GM19328 (cell line): ENCODE measurements around the gene FAM50A.

Experiments
- ATAC-seq: cut with Tn5 transposase; IDR thresholded peaks from one replicate; pipeline ENCODE4 v1.9.1; 2021; ENCODE audit warnings: mild to moderate bottlenecking, moderate library complexity; ENCODE audit not compliant: unreplicated experiment

Gene FAM50A

DNA sequence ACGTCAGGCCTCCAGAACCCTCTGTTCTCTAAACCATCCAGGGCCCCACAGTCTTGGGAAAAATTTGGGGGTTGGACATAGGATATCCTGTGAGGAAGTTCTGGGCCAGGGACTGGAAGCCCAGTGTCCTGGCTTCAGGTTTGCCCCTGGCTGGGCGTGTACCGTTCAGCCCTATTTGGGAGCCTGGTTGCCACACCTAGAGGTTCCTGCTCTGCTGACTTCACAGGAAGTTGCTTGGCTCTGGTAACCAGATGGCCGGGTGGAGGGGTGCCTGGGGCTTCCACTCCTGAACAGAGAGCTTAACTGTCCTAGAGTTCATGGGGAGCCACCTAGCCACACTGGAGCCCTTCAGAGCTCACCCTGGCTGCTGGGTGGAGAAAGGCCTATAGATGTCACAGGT is 31.5 kb upstream of the FAM50A start:
- ATAC-seq: no peak

DNA sequence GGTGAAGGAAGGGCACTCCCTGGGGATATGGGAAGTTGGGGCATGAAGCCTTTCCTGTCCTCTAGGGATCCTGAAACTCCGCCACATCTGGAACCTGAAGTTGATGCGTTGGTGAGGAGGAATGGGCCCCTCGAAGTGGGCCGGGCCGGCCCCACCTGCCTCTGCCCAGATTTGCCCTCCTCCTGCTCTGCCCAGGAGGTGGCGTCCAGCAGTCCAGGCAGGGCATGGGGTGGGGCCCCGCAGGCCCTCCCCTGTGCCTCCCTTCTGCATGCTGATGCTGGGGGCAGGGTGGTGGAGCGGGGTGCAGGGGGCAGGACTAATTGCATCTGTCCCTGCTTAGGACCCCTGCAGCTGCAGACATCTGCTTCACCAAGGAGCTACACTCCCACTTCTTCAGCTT is 30.8 kb upstream of the FAM50A start:
- ATAC-seq: no peak

DNA sequence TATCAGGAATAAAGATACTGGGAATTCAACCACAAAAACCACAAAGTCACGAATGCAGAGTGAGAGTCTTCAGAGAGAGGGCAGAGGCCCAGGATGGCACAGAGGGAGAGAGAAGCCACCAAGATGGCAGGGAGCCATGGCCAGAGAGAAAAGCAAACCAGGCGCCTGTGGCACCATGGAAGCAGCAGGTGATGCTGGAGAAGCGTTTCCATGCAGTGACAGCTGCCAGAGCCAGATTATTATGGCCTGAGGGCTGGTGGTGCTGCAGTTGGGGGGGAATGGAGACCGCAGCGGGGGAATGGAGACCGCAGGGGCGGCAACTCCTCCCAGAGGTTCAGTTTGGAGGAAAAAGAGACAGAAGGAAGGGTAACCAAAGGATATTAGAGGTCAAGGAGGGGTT is 26.8 kb upstream of the FAM50A start:
- ATAC-seq: no peak

- ATAC-seq: no peak
Observed at GRCh38 chrX:154419189-154419588, 24.8 kb upstream of the FAM50A start.

DNA sequence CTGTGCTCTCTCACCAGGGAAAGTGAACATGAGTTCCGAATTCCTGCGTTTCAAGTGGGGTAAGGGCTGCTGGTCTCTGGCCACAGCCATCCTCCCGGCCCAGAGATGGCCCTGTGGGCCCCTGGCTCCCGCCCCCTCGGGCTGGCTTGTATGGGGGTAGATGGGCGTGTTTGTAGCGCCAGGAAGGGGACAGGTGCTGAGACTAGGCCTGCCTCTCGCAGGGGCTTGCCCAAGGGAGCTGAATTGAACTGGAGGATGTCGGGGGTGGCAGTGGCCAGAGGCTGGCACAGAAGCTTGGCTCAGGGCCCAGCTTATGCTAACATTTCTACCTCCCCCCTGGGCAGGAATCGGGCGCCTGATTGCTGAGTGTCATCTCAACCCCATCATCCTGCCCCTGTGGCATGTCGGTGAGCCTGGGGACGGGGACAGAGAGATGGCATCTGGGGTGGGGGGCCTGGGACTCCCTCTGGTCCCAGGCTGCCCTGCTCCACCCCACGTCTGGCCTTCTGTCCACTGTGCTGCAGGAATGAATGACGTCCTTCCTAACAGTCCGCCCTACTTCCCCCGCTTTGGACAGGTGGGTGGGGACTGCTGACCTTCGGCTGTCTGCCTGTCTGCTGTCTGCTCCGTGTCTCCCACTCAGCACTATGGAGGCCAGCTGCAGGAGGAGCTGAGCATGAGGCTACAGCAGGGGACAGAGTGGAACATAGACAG is 24.1 kb upstream of the FAM50A start:
- no peak for ATAC-seq

- ATAC-seq: no peak
Observed at GRCh38 chrX:154420402-154420756, 23.6 kb upstream of the FAM50A start.

DNA sequence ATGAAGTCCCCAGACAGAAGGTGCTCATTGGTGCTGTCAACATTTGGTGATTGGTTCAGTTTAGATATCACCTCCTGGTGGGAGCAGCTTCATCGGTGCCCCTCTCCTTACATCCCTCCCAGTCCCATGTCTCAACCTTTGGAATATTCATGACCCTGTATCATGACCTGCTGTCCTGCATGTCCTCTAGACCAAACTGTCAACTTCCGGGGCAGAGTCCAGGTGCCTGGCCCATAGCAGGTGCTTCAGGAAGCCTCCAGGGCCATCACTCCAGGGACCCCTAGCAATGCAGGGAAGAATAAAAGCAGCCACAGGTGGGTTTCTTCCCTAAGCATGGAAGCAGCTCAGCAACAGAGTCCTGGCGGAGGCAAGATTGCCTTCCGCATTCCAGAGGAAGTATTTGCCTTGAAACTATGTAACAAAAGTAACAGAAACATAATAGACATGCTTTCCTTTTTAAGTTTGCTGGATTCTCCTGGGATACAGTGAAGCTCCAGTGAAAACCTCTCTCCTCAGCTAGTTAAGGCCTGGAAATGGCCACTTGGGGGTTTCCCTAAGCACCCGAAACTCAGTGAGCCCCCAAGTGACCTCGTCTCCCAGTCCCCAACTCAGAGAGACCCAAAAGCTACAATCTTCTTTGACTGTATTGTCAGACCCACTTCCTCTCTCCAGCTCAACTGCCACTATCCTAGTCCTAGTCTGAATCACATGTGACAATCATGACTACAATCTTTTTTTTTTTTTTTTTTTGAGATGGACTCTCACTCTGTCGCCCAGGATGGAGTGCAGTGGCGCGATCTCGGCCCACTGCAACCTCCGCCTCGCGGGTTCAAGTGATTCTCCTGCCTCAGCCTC is 16.8 kb upstream of the FAM50A start:
- no peak for ATAC-seq

GRCh38 chrX:154428176-154429171 is 15.5 kb upstream of the FAM50A start, which contains the start of gene ATP6AP1:
TSS of gene ATP6AP1 (plus strand) at chrX:154428677. CDS start at chrX:154428693, 16 bp downstream.
- ATAC-seq: peak; percentile 92

- no peak for ATAC-seq
Observed at GRCh38 chrX:154429711-154430110, 14.2 kb upstream of the FAM50A start.

GRCh38 chrX:154430479-154430878 is 13.5 kb upstream of the FAM50A start:
- no peak for ATAC-seq

DNA sequence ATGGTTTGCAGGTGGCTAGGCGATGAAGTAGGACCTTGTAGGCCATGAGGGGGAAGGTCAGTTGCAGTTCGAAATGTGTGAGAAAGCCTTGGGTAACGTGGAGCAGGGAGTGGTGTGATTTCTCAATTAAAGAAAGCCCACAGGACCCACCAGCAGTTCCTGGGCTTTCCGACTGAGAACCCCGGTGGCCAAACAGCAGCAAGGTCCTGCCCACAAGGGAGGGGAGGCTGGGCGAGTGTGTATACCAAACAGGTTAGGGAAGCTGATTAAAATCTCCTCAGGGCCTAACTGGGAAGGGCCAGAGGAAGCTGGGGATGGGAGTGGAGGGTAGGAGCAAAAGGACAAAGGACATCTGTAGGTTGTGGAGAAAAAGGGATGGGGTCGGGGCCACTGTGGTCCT is 13.0 kb upstream of the FAM50A start:
- ATAC-seq: no peak

GRCh38 chrX:154431341-154431740 is 12.6 kb upstream of the FAM50A start:
- no peak for ATAC-seq

GRCh38 chrX:154432210-154432609 is 11.7 kb upstream of the FAM50A start:
- no peak for ATAC-seq

DNA sequence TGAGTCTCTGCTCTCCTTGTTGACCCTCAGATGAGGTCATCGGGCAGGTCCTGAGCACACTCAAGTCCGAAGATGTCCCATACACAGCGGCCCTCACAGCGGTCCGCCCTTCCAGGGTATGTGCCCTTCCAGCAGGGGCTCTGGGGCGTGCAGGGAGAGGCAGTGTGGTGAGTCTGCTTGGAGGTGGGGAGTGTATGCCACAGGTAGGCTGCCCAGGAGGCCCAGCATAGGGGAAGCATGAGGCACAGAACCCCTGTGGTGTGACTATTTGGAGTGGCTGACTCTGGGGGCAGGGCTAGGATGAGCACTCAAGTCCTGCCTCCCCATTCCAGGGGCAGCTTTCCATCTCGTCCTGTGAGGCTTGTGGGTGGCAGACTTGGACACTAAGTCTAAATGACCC is 10.3 kb upstream of the FAM50A start:
- ATAC-seq: no peak

- no peak for ATAC-seq
Observed at GRCh38 chrX:154434394-154435168, 9.4 kb upstream of the FAM50A start.

DNA sequence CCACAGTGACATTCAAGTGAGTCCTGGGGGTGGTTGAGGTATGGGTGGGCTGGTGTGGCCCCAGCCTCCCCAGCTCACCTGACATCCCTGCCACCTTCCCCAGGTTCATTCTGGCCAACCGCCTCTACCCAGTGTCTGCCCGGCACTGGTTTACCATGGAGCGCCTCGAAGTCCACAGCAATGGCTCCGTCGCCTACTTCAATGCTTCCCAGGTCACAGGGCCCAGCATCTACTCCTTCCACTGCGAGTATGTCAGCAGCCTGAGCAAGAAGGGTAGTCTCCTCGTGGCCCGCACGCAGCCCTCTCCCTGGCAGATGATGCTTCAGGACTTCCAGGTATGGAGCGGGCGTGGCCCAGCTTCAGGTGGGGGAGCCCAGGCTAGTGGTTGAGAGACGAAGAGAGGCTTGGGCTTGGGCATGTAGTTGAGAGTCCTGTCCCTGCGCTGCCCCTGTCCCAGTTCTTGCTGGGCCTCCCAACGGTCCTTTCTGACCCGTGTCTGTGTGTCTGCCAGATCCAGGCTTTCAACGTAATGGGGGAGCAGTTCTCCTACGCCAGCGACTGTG is 8.7 kb upstream of the FAM50A start:
- no peak for ATAC-seq

- ATAC-seq: no peak
Observed at GRCh38 chrX:154436374-154436982, 7.5 kb upstream of the FAM50A start.

DNA sequence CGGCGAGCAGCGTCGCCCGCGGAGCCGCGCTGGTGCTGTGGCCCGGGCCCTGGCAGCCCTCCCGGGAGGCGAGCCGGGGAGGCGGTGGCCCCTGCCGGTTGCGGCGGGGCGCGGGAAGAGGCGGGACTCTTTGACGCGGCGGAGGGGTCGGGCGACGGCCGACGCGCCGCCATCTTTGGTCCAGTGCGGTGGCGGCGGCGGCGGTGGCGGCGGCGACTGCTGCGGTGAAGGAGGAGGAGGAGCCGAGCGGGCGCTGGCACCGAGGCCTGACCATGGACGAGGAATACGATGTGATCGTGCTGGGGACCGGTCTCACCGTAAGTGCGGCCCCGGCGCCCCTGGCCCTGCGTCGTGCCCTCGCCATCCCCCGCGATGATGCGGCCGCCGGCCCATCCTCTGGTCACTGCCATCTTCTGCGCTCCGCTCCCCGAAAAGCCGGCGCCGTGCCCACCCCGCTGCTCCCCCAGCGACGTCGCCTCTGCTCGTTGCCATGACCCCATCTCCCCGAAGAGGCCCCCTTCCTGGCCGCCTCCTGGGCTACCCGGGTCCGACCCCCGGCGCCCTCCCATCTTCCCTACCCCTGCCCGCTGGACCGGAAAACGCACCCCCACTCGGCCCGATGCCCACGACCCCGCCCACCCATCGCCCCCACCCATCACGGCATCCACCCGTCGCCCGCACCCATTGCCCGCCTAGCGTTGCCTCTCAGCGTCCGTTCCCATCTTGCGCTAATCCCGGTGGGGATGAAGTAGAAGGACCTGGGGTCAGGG is 6.8 kb upstream of the FAM50A start, which contains the start of gene GDI1:
GDI1 (plus strand) TSS at position 172 of the 770 bp plus-strand sequence; CDS start at position 273, 101 bp downstream.
- no peak for ATAC-seq
